NCI-H226 (cell line): Measurements from ENCODE around the gene PVALEF.
"Not testable (repeated sequence)": the region's sequence is repeated elsewhere in the genome, so short reads cannot be mapped to it uniquely, and the experiment has no call there.

ENCODE experiments used
- DNase-seq: peaks from one replicate; pipeline ENCODE4 v3.0.0-alpha.2; 2015

Gene PVALEF

GRCh38 chr17:81147701-81148100 lies 17.6 kb upstream of the PVALEF start:
- no peak for DNase-seq

DNA sequence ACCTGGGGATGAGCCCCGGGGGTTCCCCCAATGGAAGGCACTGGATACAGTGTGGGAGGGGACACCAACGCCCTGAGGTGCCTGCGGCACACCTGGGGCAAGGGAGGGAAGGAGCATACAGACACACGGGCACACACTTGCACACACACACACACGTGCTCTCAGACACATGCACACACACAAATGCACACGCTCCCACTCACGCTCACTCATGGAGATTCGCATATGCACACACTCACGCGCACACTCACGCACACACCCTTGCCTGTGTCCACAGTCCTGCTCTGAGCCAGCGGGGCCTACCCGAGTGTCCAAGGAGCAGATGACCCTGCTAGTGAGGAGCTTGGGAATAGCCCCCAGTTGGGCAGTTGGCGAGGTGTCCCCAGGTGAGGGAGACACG lies 16.7 kb upstream of the PVALEF start:
- no peak for DNase-seq

GRCh38 chr17:81148986-81149533 lies 16.2 kb upstream of the PVALEF start:
- no peak for DNase-seq

- DNase-seq, result no peak
Observed at GRCh38 chr17:81150377-81151077, 14.8 kb upstream of the PVALEF start.

DNA sequence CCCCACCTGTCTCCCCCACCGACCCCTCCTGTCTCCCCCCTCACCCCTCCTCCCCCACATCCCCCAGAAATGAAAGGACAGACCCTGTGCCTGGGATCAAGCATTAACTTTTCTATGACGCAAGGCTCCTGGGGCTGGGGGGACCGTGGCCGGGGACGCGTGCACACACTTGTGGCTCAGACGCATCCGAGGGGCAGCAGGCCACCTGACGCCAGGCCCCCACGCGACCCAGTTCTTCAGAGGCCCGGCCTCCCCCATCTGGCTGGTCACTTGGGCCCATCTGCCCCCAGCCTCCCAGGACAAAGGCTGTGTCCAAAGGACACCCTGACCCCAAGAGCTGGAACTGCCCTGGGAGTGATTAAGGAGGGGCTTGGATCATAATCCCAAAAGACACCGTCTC lies 14.0 kb upstream of the PVALEF start:
- DNase-seq, result no peak

- no peak for DNase-seq
Observed at GRCh38 chr17:81152288-81152828, 12.9 kb upstream of the PVALEF start.

DNA sequence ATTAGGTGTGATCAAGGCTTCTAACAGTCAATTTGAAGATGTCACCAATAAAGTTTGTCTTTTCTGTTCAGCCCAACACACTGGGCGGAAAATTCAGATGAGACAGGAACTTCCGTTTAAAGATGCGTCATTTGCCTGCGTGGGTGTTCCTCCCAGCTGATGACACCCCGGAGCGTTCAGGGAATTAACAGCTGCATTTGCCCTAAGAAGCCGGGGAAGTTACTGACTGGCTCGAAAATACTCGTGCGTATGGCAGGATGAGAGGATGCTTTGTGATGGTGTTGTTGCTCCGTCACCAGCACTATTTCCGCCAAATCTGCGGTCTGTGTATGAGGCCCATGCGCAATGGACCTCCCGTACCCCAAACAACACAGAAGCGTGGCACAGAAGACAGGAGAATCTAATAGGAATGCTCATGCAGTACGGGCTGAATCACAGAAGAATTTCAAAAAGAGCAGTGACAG lies 11.9 kb upstream of the PVALEF start:
- no peak for DNase-seq

- DNase-seq, result not testable (repeated sequence)
Observed at GRCh38 chr17:81154016-81154415, 11.3 kb upstream of the PVALEF start.

DNA sequence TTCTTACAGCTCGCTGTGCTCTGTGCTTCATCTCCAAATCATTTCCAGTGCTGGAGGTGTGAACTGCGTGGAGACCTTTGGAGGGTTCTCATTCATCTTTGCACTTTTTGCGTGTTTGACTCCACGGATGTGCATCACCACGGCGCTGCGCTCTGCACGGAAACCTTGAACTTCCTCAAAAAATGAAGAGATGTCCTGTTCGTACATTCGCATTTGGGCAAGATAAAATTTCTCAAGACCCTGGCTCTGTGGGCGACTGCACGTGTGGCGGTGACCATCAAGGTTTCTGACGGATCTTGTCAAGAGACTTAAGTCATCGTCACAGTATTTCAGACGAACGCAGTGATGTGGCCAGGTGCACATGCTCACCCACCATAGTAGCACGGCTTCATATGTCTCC lies 10.3 kb upstream of the PVALEF start:
- DNase-seq, result no peak

GRCh38 chr17:81156866-81157805 lies 8.2 kb upstream of the PVALEF start:
- DNase-seq, result no peak

GRCh38 chr17:81157848-81158687 lies 7.2 kb upstream of the PVALEF start:
- no peak for DNase-seq

DNA sequence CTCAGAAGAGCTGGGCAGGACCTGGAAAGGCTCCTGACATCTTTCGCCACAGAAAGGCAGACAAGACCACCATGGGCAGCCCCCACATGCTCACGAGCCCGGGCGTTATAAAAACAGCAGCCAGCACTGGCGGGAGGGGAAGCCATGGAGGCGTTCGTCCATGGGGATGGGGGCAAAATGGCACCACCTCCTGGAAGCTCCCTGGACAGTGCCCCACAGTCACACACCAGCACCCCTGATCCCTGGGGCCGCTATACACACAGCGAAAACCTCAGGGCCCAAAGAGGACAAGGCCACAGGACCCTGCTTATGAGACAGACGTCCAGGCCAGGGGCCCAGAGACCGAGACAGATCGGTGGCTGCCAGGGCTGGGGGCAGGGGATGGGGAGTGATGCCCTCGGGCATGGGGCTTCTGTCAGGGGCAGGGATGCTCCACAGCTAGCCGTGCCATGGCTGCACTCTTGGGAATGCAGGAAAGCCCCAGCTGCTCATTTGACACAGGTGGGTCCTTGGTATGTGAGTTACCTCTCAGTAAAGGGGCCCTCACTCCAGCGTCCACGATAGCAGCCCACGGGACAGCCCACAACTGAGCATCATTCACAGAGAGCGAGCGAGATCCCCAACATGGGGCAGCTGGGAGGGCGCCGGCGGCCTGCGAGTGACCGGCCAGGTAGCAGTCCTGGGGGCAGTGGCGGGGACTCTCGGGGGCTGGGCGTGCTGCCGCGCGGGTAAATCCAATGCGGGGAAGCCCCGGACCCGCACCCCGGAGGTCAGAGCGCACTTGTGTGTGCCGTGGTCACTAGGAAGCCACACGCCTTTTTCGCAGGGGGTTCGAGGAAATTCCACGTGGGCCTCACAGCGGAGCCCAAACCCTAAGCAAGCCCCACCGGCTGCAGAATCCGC lies 6.4 kb upstream of the PVALEF start:
- no peak for DNase-seq

DNA sequence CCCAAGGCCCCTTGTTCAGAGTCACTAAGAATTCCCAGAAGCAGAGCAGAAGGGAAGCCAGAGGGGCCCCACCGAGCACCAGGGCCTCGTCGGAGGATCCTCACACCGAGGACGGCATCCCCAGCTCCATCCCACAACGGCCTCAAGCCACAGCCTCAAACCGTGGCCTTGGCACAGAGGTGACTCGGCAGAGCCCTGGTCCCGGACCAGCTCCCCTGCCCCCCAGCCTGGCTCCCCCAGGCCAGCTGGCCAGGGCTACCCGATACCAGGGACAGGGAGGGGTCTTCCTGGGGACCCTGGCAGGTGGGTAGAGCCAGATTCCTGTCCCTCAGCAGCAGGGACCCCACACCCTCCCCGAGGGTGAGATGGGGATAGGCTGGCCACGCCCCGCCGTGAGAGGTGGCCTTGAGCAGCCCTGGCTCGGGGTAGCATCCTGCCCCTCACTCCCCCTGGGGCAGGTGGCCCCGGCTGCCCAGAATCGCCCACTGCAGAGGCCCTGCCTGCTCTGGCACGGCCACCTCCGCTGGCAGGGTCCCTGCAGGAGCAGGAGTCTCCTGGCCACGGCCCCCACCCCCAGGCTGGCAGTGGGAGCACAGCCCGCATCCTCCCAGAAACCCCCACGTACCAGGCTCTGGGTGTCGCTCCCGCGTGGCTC lies 5.6 kb upstream of the PVALEF start:
- no peak for DNase-seq

DNA sequence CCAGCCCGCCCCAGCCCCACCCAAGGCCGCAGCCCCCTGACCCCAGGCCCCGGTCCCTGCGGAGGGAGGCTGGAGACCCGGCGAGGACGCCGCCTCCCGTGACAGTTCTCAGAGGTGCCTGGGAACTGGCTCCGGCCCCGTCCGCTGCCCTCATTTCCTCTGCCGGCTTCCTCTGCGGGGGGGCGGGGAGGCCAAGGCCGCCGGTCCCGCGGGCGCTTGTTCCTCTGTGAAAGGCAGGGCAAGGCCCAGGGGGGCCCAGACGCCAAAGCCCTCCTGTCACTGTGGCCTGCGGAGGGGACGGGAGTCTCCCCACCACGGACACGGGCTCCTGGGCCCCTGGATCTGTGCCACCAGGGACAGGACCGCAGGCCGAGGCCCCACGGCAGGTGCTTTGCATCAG lies 5.0 kb upstream of the PVALEF start:
- DNase-seq, result no peak

DNA sequence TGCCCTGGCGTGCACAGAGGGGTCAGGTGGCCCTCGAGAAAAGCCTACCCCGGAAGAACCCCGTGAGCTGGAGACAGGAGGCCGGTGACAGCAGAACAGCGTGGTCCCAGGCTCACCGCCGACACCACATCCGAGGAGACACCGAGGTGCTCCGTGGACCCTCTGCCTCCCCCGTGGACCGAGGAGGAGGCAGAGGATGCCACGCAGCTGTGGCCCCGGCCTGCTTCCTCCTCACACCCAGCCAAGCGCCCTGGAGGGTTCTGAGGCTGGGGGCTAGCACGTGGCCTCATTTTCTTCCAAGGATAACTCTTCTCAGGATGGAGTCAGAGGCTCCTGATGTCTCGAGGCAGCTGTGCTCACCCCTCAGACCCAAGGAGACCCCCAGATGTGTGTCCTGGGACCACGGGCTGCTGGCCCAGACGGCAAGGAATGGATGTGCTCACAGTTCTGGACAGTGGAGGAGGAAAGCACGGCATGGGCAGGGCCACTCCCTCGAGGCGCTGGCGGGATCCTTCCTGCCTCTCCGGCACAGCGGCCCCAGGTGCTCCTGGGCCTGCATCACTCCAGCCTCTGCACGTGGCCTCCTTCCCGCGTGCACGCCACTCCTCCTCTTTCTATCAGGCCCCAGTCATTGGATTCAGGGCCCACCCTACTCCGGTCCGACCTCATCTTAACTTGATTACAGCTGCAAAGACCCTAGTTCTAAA lies 4.4 kb upstream of the PVALEF start:
- no peak for DNase-seq

GRCh38 chr17:81161536-81161935 lies 3.8 kb upstream of the PVALEF start:
- DNase-seq, result no peak

DNA sequence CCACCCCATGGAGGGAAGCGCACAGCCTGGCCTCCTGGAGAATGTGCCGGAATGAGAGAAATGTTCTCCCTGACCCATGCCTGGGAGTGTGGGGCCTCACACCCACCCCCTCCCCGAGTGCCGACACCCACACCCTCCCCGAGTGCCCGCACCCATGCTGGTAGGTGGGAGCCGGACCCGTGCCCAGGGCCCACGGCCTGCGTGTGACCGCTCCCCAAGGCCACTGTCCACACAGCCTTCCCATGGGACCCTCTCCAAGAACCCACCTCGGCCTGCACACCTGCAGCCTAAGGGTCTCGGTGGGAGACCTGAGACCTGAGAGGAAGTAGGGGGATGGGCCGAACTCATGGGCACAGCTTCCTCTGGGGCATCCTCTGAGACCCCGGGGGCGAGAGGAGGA lies 3.3 kb upstream of the PVALEF start:
- no peak for DNase-seq

GRCh38 chr17:81162491-81162890 lies 2.8 kb upstream of the PVALEF start:
- no peak for DNase-seq

- DNase-seq, result no peak
Observed at GRCh38 chr17:81163051-81163695, 2.1 kb upstream of the PVALEF start.
